Measurements from ENCODE around the gene SNAP25.

The SNAP25 gene

GRCh38 chr20:10306440-10307358 is 88.1 kb downstream of the SNAP25 start:
- POLR2A ChIA-PET (ENCODE audit: low non-redundant PET): no interaction called here
- no peak overlapping the region for H3K27ac ChIP-seq
- CTCF ChIA-PET: interaction anchor here (0.6 kb wide), 1 partner anchor 74 kb away, joined by 3 read pairs; no protein-coding TSS in a partner anchor
- TF ChIP-seq, protein P1, sequence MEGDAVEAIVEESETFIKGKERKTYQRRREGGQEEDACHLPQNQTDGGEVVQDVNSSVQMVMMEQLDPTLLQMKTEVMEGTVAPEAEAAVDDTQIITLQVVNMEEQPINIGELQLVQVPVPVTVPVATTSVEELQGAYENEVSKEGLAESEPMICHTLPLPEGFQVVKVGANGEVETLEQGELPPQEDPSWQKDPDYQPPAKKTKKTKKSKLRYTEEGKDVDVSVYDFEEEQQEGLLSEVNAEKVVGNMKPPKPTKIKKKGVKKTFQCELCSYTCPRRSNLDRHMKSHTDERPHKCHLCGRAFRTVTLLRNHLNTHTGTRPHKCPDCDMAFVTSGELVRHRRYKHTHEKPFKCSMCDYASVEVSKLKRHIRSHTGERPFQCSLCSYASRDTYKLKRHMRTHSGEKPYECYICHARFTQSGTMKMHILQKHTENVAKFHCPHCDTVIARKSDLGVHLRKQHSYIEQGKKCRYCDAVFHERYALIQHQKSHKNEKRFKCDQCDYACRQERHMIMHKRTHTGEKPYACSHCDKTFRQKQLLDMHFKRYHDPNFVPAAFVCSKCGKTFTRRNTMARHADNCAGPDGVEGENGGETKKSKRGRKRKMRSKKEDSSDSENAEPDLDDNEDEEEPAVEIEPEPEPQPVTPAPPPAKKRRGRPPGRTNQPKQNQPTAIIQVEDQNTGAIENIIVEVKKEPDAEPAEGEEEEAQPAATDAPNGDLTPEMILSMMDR (conservative IDR thresholded peaks at IDR 0.05; ENCODE audit: low read depth): no peak
- DNase-seq (ENCODE audit: low spot score): peak; percentile 55

DNA sequence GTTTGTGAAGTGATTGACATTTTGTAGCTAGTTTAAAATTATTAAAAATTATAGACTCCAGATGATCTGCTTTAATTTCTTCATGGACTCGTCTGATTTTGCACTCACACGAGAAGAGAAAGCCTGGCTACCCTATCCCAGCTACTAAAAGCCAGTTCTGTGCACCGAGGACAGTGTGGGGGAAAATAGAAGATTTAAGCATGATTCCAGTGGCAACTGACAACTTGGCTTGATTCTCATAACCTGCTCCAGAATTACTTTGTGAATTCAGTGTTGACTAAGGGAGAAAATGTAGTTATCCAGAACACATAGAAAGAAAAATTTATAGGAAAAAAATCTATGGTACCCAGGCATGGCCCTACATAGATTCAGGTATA is 88.7 kb downstream of the SNAP25 start:
- ChIA-PET CTCF (no interaction called here), POLR2A (ENCODE audit: low non-redundant PET) (no interaction called here)
- TF ChIP-seq, protein P1 (conservative IDR thresholded peaks at IDR 0.05; ENCODE audit: low read depth): no peak
- no peak overlapping the region for H3K27ac ChIP-seq
- DNase-seq (ENCODE audit: low spot score): no peak

GRCh38 chr20:10308652-10309051 is 90.0 kb downstream of the SNAP25 start:
- CTCF ChIA-PET: interaction anchor here (0.9 kb wide), 1 partner anchor 11 kb away, joined by 5 read pairs; no protein-coding TSS in a partner anchor
- no peak overlapping the region for H3K27ac ChIP-seq
- DNase-seq (ENCODE audit: low spot score): no peak
- TF ChIP-seq, protein P1 (conservative IDR thresholded peaks at IDR 0.05; ENCODE audit: low read depth): no peak
- POLR2A ChIA-PET (ENCODE audit: low non-redundant PET): no interaction called here

- TF ChIP-seq, protein P1 (conservative IDR thresholded peaks at IDR 0.05; ENCODE audit: low read depth): no peak
- peak; percentile 85 for DNase-seq (ENCODE audit: low spot score)
- CTCF ChIA-PET: interaction anchor here (0.5 to 0.9 kb wide), 2 partner anchors 12 to 362 kb away, joined by 3 to 5 read pairs; no protein-coding TSS in a partner anchor
- POLR2A ChIA-PET (ENCODE audit: low non-redundant PET): no interaction called here
- no peak overlapping the region for H3K27ac ChIP-seq
Measured at GRCh38 chr20:10309326-10309725, 90.7 kb downstream of the SNAP25 start.

- ChIA-PET POLR2A (ENCODE audit: low non-redundant PET) (no interaction called here), CTCF (no interaction called here)
- no peak overlapping the region for H3K27ac ChIP-seq
- no peak for DNase-seq (ENCODE audit: low spot score)
- TF ChIP-seq, protein P1 (conservative IDR thresholded peaks at IDR 0.05; ENCODE audit: low read depth): no peak
Measured at GRCh38 chr20:10312111-10312510, 93.5 kb downstream of the SNAP25 start.

DNA sequence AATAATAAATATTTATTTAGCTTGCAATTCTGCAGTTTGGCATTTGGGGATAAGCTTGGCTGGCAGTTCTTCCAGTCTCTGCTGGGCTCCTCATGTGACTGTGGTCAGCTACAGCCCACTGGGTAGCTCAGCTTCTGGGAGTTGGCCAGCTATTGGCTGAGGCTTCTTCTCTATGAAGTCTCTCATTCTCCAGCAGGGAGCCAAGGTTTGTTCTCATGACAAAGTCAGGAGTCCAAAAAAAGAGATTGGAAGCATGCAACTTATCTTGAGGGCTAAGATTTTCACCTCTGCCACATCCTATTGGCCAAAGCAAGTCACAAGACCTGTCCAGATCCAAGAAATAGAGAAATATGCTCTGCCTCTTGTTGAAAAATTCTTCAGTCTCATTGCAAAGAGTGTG is 94.6 kb downstream of the SNAP25 start:
- ChIA-PET POLR2A (ENCODE audit: low non-redundant PET) (no interaction called here), CTCF (no interaction called here)
- TF ChIP-seq, protein P1 (conservative IDR thresholded peaks at IDR 0.05; ENCODE audit: low read depth): no peak
- no peak overlapping the region for H3K27ac ChIP-seq
- no peak for DNase-seq (ENCODE audit: low spot score)

All from RWPE1 (cell line).